Stomach (tissue), 9 donors: ENCODE data around the gene RPTOR. TPM values are rescaled to one million over a fixed set of nuclear protein-coding genes. Genes with fewer than 3 reads are reported as not detected.

Experiments
- DNase-seq, 2 donors: peaks; one replicate each; pipeline versions ENCODE4 v3.0.0 to v3.0.0-alpha.2; 2013 to 2019
- H3K27ac ChIP-seq, 5 donors: fragments of 200-600 bp in 4 of 5; sonication (generic) in 4 of 5; one replicate each; pipeline ENCODE4 v1.5.1; 2013 to 2019; ENCODE audit warnings: mild to moderate bottlenecking in 1 of 5, moderate library complexity in 1 of 5
- H3K27me3 ChIP-seq, 3 donors: fragments of 200-600 bp; sonication (generic); one replicate each; pipeline ENCODE4 v1.5.1; 2017 to 2019; ENCODE audit warnings: mixed run types in 1 of 3
- H3K36me3 ChIP-seq, 4 donors: fragments of 200-600 bp; sonication (generic); 1 replicate in 3 of 4; 2 replicates in 1 of 4; pipeline ENCODE4 v1.5.1; 2016 to 2019
- H3K4me1 ChIP-seq, 4 donors: fragments of 200-600 bp; sonication (generic); one replicate each; pipeline ENCODE4 v1.5.1; 2016 to 2019
- H3K4me3 ChIP-seq, 4 donors: fragments of 200-600 bp; sonication (generic) in 3 of 4; one replicate each; pipeline ENCODE4 v1.5.1; 2016 to 2019; ENCODE audit warnings: mild to moderate bottlenecking in 1 of 4
- H3K9me3 ChIP-seq, 4 donors: fragments of 200-600 bp; sonication (generic); one replicate each; pipeline ENCODE4 v1.5.1; 2016 to 2019
- CTCF ChIP-seq, 7 experiments: fragments of 450-650 bp in 4 of 7; fragments of 200-600 bp in 3 of 7; sonication (generic) in 3 of 7; IDR thresholded peaks; one replicate each; pipeline ENCODE4 v1.5.1; 2016 to 2019; ENCODE audit warnings: antibody characterized with exemption in 7 of 7, control low read depth in 2 of 7, mild to moderate bottlenecking in 1 of 7
- EP300 ChIP-seq: sonication (generic); formaldehyde crosslinking; IDR thresholded peaks from one replicate; pipeline ENCODE4 v1.6.1; 2017; ENCODE audit warnings: antibody characterized with exemption
- POLR2A ChIP-seq, 4 donors: fragments of 450-650 bp; IDR thresholded peaks; one replicate each; pipeline ENCODE4 v1.6.1; 2016; ENCODE audit warnings: antibody characterized with exemption in 4 of 4, control low read depth in 2 of 4, mild to moderate bottlenecking in 1 of 4, moderate library complexity in 1 of 4
- POLR2AphosphoS5 ChIP-seq, 3 donors: sonication (generic); formaldehyde crosslinking; IDR thresholded peaks; one replicate each; pipeline ENCODE4 v1.6.1; 2016; ENCODE audit warnings: antibody characterized with exemption in 3 of 3
- WGBS, 5 donors: extraction: QIAGEN DNeasy Blood & Tissue Kit in 3 of 5; methylation state at CpG; one replicate each; pipeline versions ENCODE4 v1.1.5 to v1.1.7; 2013 to 2018; 5-methylcytosine and 5-hydroxymethylcytosine counted together
- intact Hi-C: fragments of 100-400 bp; cut with DNase I; formaldehyde crosslinking; loops from one replicate; pipeline ENCODE4 v1.15.1; 2023; ENCODE audit warnings: low total_unique reads
- polyA plus RNA-seq, 3 donors: library from polyadenylated mRNA; stranded (reverse); fragments of 200-250 nt; gene quantifications; one replicate each; pipeline ENCODE4 v1.2.3, GENCODE V29; 2013
- total RNA-seq, 5 donors: library from RNA; depleted of rRNA; stranded (reverse); fragments of >200 nt; gene quantifications; one replicate each; pipeline versions ENCODE4 v1.1.0 to v1.2.3, GENCODE V29; 2014 to 2016
- donor health status: healthy with polysubstance abuse.
- donor health status: Bipolar disorder and iron deficiency.
- donor health status: healthy.

RPTOR gene
- total and polyA plus RNA-seq, 8 donors, result 3.8 to 103 (median 19.3) TPM

GRCh38 chr17:80860703-80861417, 316.2 kb downstream of the RPTOR start:
- H3K4me1 ChIP-seq, result peaks cover 12 to 45% (median 17%) of the 10 kb centered on the region in 4 donors
- TF ChIP-seq POLR2A (IDR thresholded peaks at IDR 0.05) (no peak), CTCF (IDR thresholded peaks at IDR 0.05) (no peak), EP300 (no peak), POLR2AphosphoS5 (IDR thresholded peaks at IDR 0.05) (no peak)
- peaks cover 0 to 38% (median 35%) of the 10 kb centered on the region in 4 donors for H3K36me3 ChIP-seq
- no peak overlapping the region for H3K27ac ChIP-seq
- H3K9me3 ChIP-seq, result no peaks in the 10 kb centered on the region
- 72 to 91% (median 88%) methylated on average over 11 of the region's 11 CpGs for WGBS, 5 donors
- intact Hi-C loops, result loop anchor here (10.0 kb wide), 1 partner anchor 114 kb away; no protein-coding TSS in a partner anchor
- no peaks in the 10 kb centered on the region for H3K27me3 ChIP-seq
- H3K4me3 ChIP-seq, result no peak overlapping the region
- DNase-seq, result no peak

GRCh38 chr17:80861418-80861815, 316.8 kb downstream of the RPTOR start:
- Histone ChIP-seq H3K36me3 (peaks cover 0 to 35% (median 31%) of the 10 kb centered on the region in 4 donors), H3K4me1 (peaks cover 12 to 39% (median 17%) of the 10 kb centered on the region in 4 donors), H3K4me3 (no peak overlapping the region), H3K27me3 (no peaks in the 10 kb centered on the region), H3K9me3 (no peaks in the 10 kb centered on the region), H3K27ac (no peak overlapping the region)
- TF ChIP-seq CTCF (IDR thresholded peaks at IDR 0.05), result no peak
- no peak for TF ChIP-seq EP300
- no peak for TF ChIP-seq POLR2AphosphoS5 (IDR thresholded peaks at IDR 0.05)
- no peak for TF ChIP-seq POLR2A (IDR thresholded peaks at IDR 0.05)
- WGBS, 5 donors, result 72 to 83% (median 79%) methylated on average over 11 of the region's 11 CpGs
- no peak for DNase-seq
- intact Hi-C loops, result loop anchor here (10.0 kb wide), 1 partner anchor 113 kb away; no protein-coding TSS in a partner anchor

- peak in 1 of 2 donors; percentile 67 for DNase-seq
- Histone ChIP-seq H3K9me3 (no peaks in the 10 kb centered on the region), H3K27me3 (no peaks in the 10 kb centered on the region), H3K36me3 (peaks cover 0 to 32% (median 28%) of the 10 kb centered on the region in 4 donors), H3K27ac (no peak overlapping the region), H3K4me1 (peaks cover 12 to 34% (median 17%) of the 10 kb centered on the region in 4 donors), H3K4me3 (no peak overlapping the region)
- TF ChIP-seq POLR2A (IDR thresholded peaks at IDR 0.05) (no peak), CTCF (IDR thresholded peaks at IDR 0.05) (peak in 2 of 7 experiments; percentile 20 to 27), EP300 (no peak), POLR2AphosphoS5 (IDR thresholded peaks at IDR 0.05) (no peak)
- intact Hi-C loops, result loop anchor here (10.0 kb wide), 1 partner anchor 113 kb away; no protein-coding TSS in a partner anchor
- WGBS, 5 donors, result 54 to 71% (median 61%) methylated on average over 8 of the region's 8 CpGs
These were observed 317.3 kb downstream of the RPTOR start for GRCh38 chr17:80861892-80862291.

GRCh38 chr17:80862481-80862961, 317.9 kb downstream of the RPTOR start:
- no peaks in the 10 kb centered on the region for H3K27me3 ChIP-seq
- no peak for DNase-seq
- WGBS, 5 donors, result 91 to 94% (median 93%) methylated on average over 20 of the region's 20 CpGs
- H3K9me3 ChIP-seq, result no peaks in the 10 kb centered on the region
- H3K4me1 ChIP-seq, result peaks cover 12 to 33% (median 17%) of the 10 kb centered on the region in 4 donors
- no peak for TF ChIP-seq CTCF (IDR thresholded peaks at IDR 0.05)
- no peak for TF ChIP-seq EP300
- no peak for TF ChIP-seq POLR2A (IDR thresholded peaks at IDR 0.05)
- TF ChIP-seq POLR2AphosphoS5 (IDR thresholded peaks at IDR 0.05), result no peak
- H3K27ac ChIP-seq, result no peak overlapping the region
- peaks cover 0 to 26% (median 21%) of the 10 kb centered on the region in 4 donors for H3K36me3 ChIP-seq
- intact Hi-C loops, result loop anchor here (10.0 kb wide), 1 partner anchor 112 kb away; no protein-coding TSS in a partner anchor
- H3K4me3 ChIP-seq, result no peak overlapping the region
